Dedifferentiated amniotic fluid mesenchymal stem cell (primary cell): Measurements from ENCODE around the gene OR2C1.

Experiments used
- DNase-seq: peaks from one replicate; pipeline ENCODE4 v3.0.0-alpha.2; 2016; ENCODE audit errors: extremely low spot score

The OR2C1 gene

DNA sequence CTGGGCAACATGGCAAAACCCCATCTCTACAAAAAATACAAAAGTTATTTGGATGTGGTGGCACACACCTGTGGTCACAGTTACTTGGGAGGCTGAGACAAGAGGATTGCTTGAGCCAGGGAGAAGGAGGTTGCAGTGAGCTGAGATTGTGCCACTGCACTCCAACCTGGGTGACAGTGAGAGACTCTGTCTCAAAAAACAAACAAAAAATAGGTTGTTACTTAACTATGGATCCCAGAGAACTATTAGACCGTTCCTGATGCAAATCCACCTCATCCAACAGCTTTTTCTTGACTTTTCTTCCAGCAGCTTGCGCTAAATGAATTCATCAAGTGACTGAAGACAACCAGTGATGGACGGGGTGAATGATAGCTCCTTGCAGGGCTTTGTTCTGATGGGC is at the start of gene OR2C1:
TSS of gene OR2C1 (plus strand) at position 301 of the 400 bp plus-strand sequence. CDS start at position 353, 52 bp downstream.
- no peak for DNase-seq

DNA sequence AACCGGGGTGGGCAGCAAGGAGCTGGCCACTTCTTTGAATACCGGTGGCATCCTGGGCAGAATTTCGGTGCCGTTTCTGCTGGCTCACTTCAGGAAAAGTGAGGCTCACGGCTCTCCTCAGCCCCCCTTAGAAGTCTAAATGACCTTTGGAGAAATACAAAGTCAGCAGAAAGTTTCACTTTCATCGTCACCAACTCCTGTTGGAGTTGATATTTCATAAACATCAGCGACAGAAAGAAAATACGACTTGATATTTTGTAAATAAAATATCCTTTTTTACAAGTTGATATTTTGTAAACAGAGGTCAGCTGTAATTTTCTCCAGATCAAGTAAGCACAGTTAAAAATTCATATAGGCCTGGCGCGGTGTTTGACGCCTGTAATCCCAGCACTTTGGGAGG is 49.6 kb upstream of the OR2C1 start:
- no peak for DNase-seq

DNA sequence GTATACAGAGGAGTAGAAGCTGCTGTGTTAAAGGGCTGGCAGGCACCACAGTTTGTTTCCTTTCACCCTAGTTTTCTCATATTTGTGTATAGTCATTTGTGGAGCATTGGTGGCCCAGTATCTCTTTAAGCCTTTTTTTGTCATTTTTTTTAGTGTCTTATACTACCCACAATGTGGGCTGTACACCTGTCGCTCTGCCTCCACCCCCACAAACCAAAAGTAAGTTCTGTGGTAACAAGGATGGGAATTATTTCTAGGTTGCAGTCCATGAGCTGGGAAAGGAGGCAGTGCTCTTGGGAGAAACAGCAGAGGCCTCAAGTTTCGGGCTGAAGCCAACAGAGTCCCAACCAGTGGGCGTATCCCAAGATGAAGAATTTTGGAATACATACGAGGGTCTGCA is 44.2 kb upstream of the OR2C1 start:
- no peak for DNase-seq

DNA sequence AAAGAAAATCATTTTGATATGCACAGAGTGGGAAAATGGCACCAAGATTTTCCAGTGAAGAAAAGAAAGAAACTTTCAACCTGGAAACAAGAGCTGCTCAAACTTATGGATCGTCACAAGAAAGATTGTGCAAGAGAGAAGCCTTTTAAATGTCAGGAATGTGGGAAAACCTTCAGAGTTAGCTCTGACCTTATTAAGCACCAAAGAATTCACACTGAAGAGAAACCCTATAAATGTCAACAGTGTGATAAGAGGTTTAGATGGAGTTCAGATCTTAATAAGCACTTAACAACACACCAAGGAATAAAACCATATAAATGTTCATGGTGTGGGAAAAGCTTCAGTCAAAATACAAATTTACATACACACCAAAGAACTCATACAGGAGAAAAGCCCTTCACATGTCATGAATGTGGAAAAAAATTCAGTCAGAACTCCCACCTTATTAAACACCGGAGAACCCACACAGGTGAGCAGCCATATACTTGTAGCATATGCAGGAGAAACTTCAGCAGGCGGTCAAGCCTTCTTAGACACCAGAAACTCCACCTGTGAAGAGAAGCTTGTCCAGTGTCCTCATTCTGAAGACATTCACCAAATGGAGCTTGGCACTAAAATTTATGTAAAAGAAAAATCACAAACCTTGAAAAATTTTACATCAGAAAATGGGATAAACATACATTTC is 38.2 kb upstream of the OR2C1 start:
- DNase-seq = no peak

DNA sequence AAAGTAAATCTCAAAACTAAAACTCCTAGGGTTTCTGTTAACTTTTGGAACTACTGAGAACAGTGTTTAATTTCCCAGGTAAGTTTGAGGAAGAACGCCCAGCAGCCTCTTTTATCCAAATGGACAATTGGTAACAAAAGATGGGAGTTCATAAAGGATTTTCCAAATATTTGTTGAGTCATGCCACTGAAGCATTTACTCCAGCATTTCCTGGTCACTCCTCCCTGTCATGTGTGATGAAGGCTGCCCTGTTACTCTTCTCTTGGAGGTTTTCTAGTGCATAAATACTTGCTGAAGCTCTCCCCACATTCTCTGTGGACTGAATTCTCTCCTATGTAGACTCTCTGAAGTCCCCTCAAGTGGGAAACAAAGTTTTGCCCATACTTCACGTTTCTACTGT is 33.9 kb upstream of the OR2C1 start:
- no peak for DNase-seq

DNA sequence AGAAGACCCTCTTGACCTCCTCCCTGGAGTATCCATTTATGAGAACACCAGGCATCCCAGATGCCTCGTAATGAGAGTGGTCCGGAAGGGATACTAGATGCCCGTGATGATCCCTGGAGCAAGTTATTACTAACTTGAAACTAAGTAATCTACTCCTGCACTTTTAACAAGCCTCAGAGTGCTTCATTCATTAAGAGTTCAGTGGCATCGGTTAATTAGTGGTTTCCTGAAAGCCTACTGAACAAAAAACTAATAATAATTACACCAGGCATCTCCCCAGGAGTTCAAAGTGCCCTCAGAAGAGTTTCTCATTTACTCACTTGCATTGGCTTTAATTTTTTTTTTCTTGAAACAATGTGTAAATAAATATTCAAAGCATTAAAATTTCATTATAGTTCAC is 28.2 kb upstream of the OR2C1 start:
- no peak for DNase-seq

DNA sequence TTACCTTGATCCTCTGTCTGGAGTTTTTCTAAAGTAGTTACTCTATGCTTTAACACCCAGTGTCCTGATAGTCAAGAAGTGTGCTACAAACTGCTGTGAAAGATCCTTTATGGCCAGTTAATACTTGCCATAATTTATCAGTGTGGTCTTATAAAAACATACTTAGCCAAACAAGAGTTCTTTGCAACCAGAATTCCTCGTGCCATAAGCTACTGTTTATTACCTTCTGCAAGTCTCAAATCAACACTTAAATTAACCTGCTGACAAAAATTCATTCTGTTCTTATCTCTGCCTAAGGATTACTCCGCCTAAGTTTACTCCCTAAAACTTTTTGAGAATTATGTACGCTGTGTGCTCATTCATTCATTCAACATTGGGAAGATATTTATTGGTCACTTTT is 27.6 kb upstream of the OR2C1 start:
- DNase-seq = no peak

DNA sequence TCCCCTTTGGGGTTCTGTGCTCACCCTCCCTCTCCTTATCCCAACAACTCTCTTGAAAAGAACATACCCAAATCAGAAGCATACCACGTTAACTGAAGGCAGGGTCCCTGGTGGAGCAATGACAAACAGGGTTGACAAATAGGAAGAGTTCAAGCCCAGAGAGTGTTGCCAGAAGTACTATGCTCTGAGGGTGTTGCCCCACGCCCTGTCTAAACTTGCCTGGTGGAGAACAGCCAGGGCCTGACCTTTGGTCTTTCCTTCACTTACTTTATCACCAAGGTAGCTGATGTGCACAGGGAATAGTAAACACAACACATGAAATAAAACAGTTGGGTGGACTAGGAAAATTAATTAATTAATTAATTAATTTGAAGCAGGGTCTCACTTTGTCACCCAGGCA is 27.0 kb upstream of the OR2C1 start:
- no peak for DNase-seq

DNA sequence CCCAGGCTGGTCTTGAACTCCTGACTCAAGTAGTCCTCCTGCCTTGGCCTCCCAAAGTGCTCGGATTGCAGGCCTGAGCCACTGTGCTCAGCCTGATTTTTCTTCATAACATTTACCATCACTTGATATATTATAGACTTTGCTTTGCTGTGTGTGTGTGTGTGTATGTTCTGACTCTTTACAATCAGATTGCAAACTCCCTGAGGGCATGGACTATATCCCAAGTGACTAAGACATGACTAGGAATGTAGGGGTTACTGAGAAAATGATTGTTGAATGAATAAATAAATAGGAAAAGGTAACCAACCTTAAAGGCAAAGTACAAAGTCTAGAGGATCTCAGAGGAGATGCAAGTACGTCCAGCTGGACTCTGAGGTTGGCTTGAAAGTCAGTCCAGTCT is 9.6 kb upstream of the OR2C1 start:
- no peak for DNase-seq

DNA sequence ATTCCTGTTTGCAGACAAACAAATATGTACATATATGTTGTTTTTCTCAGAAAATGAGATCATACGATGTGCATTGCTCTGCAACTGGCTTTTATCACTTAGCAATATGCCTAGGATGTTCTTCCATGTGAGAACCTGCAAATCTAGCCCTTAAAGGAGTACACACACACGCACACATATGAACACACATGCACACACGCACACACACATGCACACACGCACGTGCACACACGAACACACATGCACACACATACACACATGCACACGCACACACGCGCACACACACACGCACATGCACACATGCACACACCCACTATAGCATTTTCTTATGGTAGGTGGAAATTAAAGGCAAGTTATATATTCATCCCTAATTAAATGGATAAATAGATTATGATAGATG is 8.1 kb upstream of the OR2C1 start:
- no peak for DNase-seq

DNA sequence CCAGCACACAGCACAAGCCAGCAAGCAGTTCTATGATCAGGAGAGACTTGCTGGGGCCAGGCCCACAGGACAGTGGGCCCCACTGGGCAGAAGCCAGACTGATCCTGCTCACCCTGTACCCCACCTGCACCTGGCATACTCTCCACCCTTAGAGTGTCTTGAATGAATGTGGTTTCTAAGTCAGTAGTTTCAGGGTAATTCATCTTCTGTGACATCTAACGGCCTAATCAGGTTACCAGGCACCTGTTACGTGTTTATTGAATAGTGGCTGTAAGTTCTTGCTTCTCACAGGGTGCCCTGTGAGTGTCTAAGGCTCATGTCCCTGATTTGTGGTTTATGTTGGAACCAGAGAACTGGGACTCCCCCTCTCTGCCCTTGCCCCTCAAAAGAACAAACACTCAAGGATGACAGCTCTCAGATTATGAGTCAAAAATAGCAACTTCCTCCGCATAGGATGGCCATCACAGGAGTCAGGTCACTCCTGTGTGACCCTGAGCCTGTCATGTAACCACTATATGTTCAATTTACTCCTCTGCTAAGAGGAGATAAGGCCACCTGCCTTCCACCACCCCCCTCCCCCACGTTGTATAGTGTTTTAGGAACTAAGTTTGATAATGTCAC is 7.0 kb upstream of the OR2C1 start:
- no peak for DNase-seq

DNA sequence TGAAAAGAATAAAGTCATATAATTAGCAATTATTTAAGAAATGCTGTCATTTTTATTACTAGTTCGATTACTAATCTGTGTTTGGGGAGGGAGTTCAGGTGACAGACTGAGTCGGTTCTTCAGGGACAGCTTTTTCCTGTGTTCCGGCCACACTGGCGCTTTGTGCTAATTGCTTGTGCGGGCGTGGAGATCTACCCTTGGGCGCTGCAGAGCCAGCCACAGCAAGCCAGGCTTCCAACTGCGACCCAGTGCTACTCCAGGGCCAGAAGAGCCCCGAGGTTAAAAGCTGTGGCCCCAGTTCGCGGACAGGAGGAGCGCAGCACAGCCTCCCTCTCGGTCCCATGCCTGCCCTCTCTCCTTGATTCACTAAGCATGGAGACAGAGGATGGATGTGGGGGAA is 6.5 kb upstream of the OR2C1 start:
- DNase-seq = no peak

DNA sequence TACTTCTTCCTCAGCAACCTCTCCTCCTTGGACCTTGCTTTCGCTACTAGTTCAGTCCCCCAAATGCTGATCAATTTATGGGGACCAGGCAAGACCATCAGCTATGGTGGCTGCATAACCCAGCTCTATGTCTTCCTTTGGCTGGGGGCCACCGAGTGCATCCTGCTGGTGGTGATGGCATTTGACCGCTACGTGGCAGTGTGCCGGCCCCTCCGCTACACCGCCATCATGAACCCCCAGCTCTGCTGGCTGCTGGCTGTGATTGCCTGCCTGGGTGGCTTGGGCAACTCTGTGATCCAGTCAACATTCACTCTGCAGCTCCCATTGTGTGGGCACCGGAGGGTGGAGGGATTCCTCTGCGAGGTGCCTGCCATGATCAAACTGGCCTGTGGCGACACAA is 429 bp downstream of the OR2C1 start:
- no peak for DNase-seq

DNA sequence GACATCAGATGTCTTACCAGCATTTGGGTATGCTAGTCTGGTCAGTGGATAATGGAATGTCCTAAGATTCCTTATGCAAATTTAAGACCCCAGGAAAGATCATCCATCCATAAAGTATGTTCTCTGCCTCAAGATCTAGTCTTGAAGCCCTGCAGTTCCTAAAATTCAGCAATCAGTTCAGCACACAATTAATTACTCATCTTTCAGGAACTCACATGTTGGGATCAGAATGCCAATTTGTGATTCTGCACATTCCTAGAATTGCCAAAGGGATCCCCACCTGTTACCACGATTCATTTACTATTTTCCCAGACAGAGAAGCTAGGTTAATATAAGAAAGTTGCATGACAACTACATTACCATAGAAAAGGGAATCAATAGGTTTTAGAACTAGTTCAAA is 3.2 kb downstream of the OR2C1 start:
- DNase-seq = no peak

DNA sequence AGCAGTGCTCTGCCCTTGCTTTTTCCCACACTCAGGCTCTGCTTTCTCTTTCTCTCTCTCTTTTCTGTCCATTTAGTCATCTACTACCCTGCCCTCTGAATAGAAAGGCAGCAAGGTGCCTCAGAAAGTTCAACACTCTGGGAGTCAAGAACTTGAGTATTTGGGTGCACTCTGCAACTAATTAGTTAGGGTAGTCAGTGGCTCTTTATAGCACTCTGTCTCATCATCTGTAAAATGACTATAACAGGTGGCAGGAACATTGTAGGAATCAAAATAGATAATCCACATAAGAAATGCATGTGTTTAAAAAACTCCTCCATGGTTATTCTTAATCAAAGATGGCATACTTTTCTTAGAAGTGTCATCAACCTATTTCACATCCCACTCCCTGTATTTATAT is 7.2 kb downstream of the OR2C1 start:
- DNase-seq = no peak

DNA sequence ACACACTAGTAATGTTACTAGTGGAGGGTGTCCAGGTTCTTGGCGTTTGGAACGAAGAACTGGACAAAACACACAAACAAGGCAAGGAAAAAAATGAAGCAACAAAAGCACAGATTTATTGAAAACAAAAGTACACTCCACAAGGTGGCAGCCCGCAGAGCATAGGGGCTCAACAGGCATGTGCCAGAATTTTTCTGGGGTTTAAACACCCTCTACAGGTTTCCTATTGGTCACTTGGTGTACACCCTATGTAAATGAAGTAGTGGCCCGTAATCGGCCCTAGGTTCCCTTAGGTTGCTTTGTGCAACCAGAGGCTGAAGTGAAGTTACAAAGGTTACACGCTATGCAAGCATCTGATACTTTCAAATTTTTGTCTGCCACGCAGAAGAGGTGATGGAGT is 8.1 kb downstream of the OR2C1 start:
- no peak for DNase-seq

DNA sequence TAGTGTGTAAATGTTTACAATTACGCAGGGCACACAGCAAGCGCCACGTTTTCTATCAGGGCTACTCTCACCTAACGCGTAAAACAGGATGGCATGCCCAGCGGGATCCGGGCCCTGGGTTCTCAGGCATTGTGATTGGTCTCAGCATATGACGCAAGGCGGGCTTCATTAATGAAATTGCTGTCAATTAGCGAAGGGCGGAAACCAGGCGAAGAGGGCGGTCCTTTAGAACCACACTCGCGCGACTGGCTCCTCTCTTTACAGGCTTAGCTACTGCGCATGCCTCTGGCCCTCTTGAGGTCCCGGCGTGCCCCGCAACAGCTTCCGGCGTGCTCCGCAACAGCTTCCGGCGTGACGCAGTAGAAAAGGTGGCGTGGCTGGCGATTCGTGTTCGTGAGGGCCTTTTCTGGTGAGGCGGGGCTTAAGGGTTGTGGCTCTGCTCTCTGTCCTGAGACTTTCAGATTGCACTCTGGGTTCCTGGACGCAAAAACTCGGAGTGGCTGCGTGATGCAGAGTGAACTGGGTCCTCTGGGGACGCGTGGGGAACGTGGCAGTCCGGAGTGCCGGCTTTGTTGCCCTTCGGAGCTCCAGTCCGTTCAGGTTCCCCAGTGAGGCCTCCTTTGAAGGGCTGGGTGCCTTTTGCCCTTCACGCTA is 9.2 kb downstream of the OR2C1 start:
- DNase-seq = peak; percentile 98

DNA sequence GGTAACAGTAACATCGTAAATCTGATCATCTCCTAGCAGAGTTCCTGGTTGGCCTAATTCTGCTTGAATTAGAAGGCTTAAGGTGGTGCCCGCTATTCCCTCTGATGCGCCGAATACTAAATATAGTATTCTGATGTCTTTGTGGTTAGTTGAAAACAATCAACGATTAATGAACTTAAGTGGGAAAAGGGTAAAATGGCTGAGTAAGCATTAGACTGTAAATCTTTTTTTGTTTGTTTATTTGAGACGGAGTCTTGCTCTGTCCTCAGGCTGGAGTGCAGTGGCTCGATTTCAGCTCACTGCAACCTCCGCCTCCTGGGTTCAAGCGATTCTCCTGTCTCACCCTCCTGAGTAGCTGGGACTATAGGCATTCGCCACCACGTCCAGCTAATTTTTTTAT is 13.4 kb downstream of the OR2C1 start:
- DNase-seq = no peak

DNA sequence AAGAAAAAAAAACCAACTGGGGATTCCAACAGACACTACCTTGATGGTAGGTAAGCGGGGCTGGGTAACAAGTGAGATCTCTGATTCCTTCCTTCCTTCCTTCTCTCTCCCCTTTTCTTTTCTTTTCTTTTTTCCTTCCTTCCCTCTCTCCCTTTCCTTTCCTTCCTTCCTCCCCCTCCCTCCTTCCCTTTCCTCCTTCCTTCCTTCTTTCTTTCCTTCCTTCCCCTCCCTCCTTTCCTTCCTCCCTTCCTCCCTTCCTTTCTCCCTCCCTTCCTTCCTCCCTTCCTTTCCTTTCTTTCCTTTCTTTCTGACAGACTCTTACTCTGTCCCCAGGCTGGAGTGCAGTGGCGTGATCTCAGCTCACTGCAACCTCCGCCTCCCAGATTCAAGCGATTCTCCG is 20.0 kb downstream of the OR2C1 start:
- DNase-seq = no peak

DNA sequence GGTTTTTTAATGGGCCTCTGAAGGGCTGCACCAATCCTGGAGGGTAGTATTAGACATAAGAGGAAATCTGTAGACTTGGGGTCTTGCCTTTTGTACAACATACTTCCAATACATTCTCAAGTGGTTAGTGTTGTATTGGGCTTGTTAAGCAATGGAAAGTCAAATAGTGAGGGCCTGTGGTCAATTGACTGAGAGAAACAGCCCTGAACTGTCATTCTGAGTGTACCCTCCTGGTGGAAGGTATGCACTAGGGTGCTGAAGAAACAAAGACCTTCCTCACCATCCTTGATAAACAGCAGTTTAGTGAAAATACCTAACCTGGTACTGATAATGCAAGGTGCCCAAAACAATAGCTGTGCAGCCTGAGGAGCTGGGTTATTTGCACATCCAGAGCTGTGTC is 22.2 kb downstream of the OR2C1 start:
- DNase-seq = no peak

DNA sequence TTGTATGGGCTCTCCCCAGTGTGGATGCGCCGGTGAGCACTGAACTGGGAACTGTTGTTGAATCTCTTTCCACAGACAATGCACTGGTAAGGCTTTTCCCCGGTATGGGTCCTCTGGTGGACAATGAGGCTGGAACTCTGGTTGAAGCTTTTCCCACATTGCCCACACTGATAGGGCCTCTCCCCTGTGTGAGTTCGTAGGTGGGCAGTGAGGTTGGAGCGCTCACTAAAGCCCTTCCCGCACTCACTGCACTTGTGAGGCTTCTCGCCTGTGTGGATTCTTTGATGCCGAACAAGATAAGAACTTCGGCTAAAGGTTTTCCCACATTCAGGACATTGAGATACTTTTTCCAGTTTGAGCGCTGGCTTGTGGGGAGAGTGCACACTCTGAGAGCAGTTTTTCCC is 27.4 kb downstream of the OR2C1 start:
- DNase-seq = no peak

DNA sequence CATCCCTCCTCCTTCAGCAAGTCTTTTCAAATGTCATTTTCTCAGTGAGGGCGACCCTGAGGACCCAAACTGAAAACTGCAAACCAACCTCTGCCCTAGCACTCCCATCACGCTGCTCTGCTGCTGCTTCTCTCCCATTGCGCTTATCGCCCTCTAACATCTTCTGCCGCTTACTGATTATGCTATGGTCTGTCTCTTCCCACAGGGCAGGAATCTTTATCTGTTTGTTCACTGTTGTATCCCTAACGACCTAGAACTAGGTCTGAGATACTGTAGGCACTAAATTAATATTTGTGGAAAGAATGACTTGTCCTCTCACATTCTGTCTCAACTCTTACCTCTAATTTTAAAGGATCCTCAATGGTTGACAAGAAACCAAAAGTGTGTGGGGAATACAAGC is 32.6 kb downstream of the OR2C1 start:
- DNase-seq = no peak

DNA sequence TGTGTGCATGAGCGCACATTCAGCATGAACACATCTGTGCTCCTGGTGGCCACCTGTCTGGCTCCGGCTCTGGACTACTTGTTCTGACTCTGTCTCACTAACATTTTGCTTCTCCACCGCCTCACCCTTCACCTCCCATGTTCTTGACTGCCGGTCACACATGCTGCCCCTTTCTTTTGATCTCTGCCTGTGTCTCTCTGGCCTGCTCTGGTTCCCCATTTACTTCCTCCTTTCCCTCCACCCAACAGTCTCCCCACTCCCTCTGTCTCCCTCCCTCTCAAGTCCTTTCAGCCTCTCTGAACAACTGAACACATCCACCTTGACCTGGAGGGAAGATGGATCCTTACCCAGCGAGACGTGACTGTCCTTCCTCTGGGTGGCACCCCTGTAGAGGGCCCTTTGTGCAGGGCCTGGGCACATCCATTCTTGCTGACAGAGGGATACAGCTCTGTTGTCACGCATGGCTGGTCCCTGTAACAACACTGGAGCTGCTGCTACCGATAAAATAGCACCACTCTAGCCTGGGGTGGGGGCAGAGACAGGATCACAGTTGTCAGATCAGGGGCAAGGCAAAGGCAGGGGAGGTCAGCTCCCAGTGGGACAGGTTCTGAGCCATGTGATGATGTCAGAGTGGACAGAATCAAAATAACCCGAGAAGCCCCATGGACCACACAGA is 34.1 kb downstream of the OR2C1 start:
- DNase-seq = no peak
